Vagina (tissue), 2 donors: ENCODE measurements around the gene C1R.

ENCODE experiments used
- POLR2A ChIP-seq, 2 donors: fragments of 450-650 bp; IDR thresholded peaks; one replicate each; pipeline ENCODE4 v1.6.1; 2017; ENCODE audit warnings: antibody characterized with exemption in 2 of 2, mild to moderate bottlenecking in 2 of 2, moderate library complexity in 2 of 2
- POLR2AphosphoS5 ChIP-seq, 2 donors: sonication (generic); formaldehyde crosslinking; IDR thresholded peaks; one replicate each; pipeline ENCODE4 v1.9.0; 2017; ENCODE audit warnings: antibody characterized with exemption in 2 of 2, mild to moderate bottlenecking in 2 of 2, low read depth in 1 of 2; ENCODE audit not compliant: insufficient read depth in 1 of 2

DNA sequence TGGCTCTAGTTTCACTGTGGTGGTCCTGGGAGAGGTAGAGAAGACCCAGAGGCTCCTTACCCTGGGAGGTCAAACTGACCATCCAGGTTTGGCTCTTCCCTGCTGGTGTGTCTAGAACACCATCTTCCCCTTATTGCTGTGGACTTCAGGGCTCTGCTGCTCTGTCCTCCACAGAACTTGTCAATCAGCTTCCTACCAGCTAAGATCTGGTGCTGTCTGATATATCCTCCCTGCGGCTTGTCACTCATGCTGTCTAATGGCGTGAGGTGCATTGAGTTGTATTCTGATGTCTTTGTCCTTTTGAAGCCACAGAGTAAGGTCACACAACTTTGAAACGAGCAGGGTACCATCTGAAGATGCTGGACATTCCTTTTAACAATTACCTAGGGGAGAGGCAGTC, 24.0 kb upstream of the C1R start:
- TF ChIP-seq POLR2A (IDR thresholded peaks at IDR 0.05) (no peak), POLR2AphosphoS5 (IDR thresholded peaks at IDR 0.05; ENCODE audit: insufficient read depth in 1 of 2, low read depth in 1 of 2) (no peak)
